COLO829 (cell line): Measurements from ENCODE around the gene DBNL.

Source experiments
- DNase-seq: peaks from one replicate; pipeline ENCODE4 v3.0.0; 2012; ENCODE audit warnings: low spot score

The DBNL gene

GRCh38 chr7:44100458-44101302 lies 56.2 kb downstream of the DBNL start:
- DNase-seq, result no peak

GRCh38 chr7:44101303-44101965 lies 56.9 kb downstream of the DBNL start:
- DNase-seq, result no peak

- no peak for DNase-seq
These were observed 57.7 kb downstream of the DBNL start for GRCh38 chr7:44101966-44102845.

- DNase-seq, result no peak
These were observed 58.5 kb downstream of the DBNL start for GRCh38 chr7:44102846-44103565.

- no peak for DNase-seq
These were observed 59.0 kb downstream of the DBNL start for GRCh38 chr7:44103566-44103922.

GRCh38 chr7:44103923-44104859 lies 59.7 kb downstream of the DBNL start, which contains the start of gene AEBP1:
TSS of gene AEBP1 (plus strand) at chr7:44104345. CDS start at chr7:44104666, 321 bp downstream.
- DNase-seq, result no peak

- DNase-seq, result no peak
These were observed 60.6 kb downstream of the DBNL start for GRCh38 chr7:44104860-44105771.

GRCh38 chr7:44105832-44106231 lies 61.3 kb downstream of the DBNL start:
- no peak for DNase-seq

GRCh38 chr7:44106311-44107065 lies 62.0 kb downstream of the DBNL start:
- no peak for DNase-seq

GRCh38 chr7:44107116-44107960 lies 62.8 kb downstream of the DBNL start:
- no peak for DNase-seq

GRCh38 chr7:44107961-44108767 lies 63.7 kb downstream of the DBNL start:
- no peak for DNase-seq

- DNase-seq, result no peak
These were observed 64.6 kb downstream of the DBNL start for GRCh38 chr7:44108768-44109750.

GRCh38 chr7:44109991-44110390 lies 65.5 kb downstream of the DBNL start:
- DNase-seq, result no peak

GRCh38 chr7:44110719-44111635 lies 66.5 kb downstream of the DBNL start:
- no peak for DNase-seq
